Umbilical cord (tissue), 2 donors: ENCODE results near the gene PCA3. TPM values are rescaled to one million over a fixed set of nuclear protein-coding genes. Genes with fewer than 3 reads are reported as not detected.
"Not testable (repeated sequence)": the region's sequence is repeated elsewhere in the genome, so short reads cannot be mapped to it uniquely, and the experiment has no call there.

Source experiments
- DNase-seq: peaks from one replicate; pipeline ENCODE4 v3.0.0-alpha.2; 2015; ENCODE audit warnings: low spot score
- total RNA-seq: library from RNA; depleted of rRNA; stranded (reverse); fragments of >200 nt; gene quantifications from one replicate; pipeline ENCODE4 v1.2.3, GENCODE V29; 2014; ENCODE audit warnings: low replicate concordance; ENCODE audit not compliant: insufficient read depth

The PCA3 gene
- total RNA-seq = 8.4 TPM

DNA sequence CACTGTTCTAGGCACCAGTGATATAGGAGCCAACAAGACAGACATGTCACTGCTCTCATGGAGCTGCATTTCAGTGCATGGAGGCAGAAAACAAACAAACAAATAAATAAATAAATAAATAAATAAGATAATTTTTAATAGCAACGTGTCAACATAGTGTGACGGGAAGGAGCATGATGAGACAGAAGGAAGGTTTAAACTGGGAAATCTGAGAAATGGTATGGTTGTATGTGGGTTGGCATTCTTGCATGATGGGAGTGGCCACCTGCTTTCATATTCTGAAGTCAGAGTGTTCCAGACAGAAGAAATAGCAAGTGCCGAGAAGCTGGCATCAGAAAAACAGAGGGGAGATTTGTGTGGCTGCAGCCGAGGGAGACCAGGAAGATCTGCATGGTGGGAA is at the start of gene PCA3:
Gene PCA3, plus strand, starts transcription at position 301 of the 400 bp plus-strand sequence.
- no peak for DNase-seq

DNA sequence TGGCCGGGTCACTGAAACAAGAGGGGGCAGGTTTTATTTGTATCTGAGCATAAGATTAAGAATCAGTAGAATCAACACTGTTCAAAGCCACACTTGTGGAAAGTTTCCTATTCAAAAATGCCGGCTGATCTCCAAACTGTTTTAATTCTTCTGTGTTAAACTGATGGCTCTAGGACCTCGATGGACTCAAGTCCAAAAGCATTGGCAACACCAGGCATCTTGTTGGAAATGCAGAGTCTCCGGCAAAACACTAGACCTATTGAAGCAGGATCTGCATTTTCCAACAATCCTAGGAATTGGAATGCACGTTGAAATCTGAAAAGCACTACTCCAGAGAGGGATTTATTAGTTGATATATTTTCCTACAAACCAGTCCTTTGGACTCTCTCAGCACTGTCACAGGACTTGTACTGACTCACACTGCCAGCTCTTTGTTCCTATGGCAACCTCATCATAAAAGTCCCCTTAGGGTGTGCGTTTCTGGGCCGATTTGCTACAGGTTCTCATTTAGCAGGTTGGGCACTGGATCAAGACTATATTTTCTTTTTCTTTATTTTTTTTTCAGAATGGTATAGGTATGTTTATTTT is 48.1 kb upstream of the PCA3 start:
- no peak for DNase-seq

DNA sequence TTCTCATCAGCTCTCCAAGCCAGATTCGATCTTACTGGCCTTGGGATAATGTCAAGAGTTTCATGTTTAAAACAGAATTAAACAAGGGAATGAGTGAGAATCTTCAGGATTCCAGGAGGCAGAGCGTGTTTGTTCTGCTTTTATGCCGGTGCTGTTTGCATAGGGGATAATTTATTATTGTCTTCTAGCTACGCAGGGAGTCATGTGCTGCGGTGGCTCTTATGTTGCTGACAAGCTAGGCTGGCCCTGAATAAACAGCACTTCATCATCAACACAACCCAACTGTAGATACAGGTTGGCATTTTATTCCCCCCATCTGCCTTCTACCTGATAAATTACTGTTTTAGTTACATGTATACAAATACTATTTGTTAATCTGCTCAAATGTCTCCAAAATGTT is 47.1 kb upstream of the PCA3 start:
- no peak for DNase-seq

GRCh38 chr9:76717613-76718012 is 46.6 kb upstream of the PCA3 start:
- no peak for DNase-seq

DNA sequence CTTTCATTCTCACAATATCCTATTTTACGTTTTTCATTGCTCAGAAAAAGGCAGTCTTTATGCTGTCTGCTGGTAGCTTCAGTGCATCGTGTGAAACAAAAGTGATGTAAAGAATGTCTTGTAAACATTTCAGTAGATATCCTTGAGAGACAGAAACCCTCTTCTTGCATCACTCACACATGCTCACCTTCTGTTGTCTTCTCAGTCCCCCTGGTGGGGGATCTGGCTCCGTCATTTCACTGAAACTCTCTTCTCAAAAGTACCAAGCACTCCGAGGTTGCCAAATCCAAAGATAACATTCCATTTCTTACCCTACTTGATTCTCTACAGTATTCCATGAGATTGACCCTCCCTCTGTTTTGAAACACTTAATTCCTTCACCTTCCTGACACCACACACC is 46.1 kb upstream of the PCA3 start:
- DNase-seq = no peak

DNA sequence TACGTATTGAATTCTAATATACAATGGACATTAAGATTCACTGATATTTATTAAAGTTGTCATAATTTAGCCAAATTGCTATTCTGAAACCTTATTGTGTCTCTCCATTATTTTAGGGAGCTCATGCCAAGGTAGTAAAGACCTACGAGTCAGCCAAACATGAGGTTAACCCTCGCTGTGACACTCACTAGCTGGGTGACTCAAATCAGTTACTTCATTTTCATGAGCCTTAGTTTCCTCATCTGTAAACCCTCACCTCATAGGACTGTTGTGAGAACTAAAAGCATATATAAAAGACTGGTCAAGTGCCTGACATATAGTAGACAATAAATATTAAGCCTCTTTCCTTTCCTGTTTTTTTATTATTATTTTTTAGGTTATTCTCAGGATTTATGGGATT is 44.0 kb upstream of the PCA3 start:
- no peak for DNase-seq

DNA sequence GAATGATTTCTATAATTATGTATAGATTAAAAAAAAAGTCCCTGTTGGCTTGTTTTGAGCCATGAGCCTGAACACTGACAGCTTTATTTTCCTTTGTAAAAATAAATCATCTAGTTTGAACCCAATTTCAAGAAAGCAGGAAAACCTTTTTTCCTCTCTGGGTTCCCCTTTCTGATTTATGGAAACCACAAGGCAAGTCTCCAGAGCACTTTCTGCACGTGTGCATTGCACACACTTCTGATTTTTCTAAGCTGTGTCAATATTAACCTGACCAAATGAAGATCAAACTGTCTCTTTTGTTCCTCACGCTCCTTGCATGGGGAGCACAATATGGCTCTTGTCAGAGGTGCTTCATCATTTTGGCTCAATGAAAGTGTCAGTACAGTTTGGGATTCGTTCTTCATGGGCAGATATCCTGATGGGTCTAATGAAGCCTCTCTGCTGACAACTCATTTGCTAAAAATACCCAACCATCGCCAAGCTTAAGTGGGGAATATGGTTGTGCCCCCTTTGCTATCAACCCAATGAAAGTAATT is 39.2 kb upstream of the PCA3 start:
- no peak for DNase-seq

DNA sequence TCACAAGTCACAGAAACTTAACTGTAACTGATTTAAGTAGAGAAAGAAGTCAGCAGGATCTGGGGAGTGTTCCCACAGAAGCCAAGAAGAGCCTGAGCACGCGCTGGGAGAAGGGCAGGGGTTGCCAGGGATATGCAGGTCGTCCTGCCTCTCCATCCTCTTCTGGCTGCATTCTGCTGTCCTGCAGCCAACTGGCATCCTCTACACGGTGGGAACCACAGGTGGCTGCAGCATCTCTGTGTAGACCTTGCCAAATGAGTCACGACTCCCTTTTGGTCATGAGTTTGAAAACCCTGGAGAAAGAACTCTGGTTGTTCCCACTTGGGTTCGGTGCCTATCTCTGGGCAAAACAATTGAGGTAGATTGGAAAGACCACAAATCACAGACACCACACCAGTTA is 38.4 kb upstream of the PCA3 start:
- DNase-seq = no peak

DNA sequence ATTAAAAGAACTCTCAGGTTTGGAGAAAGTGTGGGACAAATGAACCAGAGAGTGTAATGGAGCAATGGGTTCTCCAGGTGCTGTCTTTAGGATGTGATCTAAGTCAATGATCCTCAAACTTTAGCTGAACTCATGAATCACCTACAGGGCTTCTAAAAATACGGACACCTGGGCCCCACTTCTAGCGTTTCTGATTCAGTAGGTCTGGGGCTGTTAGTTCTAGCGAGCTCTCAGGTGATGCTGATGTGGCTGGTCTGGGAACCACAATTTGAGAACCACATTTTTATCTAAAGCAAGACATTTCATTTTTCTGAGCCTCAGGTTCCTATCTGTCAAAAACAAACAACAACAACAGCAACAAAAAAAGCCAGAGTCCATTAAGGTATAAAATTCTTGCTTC is 35.1 kb upstream of the PCA3 start:
- DNase-seq = no peak

DNA sequence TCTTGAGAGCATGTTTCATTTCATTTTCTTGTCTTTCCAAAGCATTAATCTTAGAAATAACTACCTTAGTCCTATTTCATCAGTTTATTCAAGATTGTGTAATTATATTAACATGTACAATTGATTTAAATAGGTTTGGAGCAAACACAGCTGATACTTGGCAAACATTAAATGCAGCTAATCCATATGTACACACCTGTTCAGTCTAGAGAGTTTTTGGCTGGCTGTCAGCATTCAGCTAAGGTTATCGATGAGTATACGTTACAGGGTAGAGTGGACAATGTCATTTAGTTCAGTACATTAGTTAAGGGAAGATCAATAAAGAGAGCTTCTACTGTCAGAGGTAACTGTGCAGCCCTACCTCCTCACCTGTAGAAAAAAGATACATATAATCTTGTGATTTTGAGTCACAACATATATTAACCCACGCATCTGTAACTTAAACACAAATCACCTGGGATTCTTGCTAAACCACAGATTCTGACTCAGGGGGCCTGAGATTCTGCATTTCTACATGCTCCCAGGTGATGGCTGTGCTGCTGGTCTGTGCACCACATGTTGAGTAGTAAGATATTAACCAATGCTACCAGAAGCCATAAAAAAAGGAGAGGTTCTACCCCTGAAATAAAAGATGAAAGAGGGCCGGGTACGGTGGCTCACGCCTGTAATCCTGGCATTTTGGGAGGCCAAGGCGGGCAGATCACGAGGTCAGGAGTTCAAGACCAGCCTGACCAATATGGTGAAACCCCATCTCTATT is 34.1 kb upstream of the PCA3 start:
- DNase-seq = no peak

GRCh38 chr9:76730801-76731200 is 33.4 kb upstream of the PCA3 start:
- no peak for DNase-seq

DNA sequence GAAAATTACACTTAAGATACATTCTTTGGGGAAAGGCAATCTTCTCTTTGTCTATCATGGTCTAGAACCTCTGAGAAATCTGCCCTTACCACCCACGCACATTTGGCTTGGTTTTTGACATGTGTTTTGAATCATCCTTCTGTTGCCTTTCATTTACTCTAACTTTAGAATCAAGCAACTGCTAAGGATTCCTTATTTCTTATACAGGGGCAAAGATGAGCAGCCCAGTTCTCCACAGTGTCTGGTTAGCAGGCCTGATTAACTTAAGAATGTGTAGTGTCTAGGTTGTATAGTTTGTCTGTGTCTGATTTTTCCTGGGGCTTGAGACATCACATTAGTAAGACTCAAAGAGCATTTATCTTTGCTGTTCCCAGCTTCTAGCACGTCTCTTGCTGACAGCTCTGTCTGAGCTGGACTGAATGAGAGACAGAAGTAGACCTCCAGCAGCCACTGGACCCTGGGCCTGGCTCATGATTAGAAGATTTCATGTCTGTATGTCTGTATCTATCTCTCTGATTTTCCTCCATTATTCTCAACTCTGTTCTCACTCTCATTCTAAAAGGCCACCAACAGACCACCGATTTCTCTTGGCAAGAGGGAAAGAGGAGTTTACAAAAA is 31.8 kb upstream of the PCA3 start:
- peak; percentile 55 for DNase-seq

GRCh38 chr9:76733096-76733495 is 31.1 kb upstream of the PCA3 start:
- DNase-seq = no peak

DNA sequence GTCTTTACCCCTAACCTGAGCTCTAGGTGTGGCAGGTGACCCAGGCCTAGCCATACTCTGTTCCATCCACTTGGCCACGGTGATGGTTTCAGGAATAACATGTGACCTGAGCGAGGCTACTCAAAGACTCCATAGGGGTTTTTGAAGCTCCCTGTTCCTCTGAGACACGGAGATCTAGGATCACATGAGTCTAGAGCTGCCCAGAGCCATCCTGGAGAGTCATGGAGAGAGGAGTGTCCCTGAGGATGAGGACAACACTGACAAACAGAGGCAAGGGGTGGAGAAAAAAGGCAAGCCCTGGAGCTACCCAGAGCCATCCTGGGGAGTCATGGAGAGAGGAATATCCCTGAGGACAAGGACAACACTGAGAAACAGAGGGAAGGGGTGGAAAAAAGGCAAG is 29.5 kb upstream of the PCA3 start:
- no peak for DNase-seq

DNA sequence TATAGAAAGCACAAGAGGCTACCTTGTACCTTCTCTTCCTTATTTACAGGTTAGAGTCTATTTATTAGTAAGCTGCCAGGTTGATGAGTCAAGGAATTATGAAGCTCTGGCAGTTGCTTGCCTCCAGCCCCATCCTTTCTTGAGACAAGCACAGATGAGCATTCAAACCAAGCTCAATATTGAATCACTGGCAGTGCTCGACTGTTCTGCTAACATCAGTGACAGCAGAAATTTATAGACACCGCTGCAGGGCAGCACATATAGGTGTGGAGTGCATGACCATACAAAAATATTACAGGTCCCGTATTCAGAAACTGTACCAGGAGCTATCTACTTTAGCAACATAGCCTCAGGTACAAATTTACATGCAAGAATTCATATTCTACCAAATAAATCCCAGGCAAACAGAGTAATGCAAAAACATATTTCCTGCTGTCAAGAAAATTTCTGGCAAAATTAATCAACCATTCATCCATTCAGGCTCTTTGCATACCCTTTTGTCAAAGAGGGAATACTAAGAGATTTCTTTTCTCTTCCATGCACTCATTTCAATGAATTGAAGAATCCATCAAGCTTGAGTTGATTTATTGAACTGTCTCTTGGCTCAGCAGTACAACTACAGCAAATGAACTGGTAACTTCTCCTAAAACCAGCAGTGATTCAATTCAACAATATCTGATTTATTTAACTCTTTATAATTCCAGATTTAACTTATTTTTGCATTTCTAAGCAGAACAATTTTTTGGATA is 26.9 kb upstream of the PCA3 start:
- DNase-seq = no peak

DNA sequence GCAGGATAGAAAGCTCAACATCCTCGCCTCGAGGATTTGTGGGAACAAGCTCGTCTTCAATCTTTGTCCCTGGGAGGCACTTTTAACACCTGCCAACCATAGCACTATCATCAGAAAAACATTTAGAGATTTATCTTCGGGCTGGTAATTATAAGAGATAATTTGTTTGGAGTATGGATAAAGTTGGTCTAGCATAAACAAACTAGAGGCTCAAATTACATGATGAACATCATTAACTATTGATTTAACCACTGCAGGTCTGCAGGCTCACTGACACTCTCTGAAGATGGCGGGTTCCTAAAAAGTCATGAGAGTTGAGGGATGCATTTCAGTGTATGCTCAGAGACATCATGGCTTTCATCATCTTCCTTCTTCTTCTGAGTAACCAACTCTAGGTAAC is 25.8 kb upstream of the PCA3 start:
- no peak for DNase-seq

GRCh38 chr9:76741524-76741923 is 22.7 kb upstream of the PCA3 start:
- no peak for DNase-seq

DNA sequence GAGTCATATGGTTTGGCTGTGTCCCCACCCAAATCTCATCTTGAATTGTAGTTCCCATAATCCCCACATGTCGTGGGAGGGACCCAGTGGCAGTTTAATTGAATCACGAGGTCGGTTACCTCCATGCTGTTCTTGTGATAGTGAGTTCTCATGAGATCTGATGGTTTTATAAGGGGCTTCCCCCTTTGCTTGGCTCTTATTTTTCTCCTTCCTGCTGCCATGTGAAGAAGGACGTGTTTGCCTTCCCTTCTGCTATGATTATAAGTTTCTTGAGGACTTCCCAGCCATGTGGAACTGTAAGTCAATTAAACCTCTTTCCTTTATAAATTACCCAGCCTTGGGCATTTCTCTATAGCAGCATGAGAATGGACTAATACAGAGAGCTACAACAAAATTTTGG is 21.3 kb upstream of the PCA3 start:
- DNase-seq = not testable (repeated sequence)

DNA sequence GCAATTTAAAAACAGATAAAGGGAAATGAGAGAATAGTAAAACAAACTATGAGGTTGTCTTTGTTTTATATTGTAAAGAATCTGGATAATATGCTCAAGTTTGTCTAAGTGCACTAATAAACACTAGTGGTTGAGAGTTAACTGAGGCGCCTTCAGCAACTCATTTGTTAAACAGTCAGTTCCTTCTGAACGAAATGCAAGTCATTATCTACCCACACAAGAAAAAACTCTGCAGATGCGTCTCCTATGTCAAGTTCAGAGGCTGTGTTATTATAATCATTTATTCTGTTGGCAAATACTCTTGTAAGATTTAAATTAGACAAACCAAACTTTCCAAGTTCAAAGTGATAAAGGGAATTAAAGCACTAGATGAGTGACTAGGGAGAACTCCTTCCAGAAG is 20.3 kb upstream of the PCA3 start:
- no peak for DNase-seq

GRCh38 chr9:76744336-76744735 is 19.9 kb upstream of the PCA3 start:
- no peak for DNase-seq

- DNase-seq = no peak
Measured at GRCh38 chr9:76751001-76751400, 13.2 kb upstream of the PCA3 start.

DNA sequence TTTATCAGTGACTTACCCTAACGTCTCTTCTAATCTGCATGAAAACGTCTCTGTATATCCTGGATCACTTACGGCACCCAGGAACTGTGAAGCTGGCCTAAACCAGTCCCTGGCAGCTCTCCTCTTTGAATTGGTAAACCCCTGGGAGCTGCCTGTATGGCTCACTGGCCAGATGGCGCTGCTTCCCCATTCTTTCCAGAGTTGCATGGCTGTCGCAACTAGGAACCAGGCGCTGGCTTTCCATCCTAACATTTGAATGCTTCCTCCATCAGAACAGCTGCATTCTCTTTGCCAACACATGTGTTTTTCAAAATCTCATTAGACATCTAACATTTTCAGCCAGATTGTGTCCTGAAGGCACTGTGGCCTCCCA is 8.0 kb upstream of the PCA3 start:
- DNase-seq = no peak
